GM13977 (cell line): ENCODE results near the gene NXF2B.

ENCODE experiments used
- DNase-seq: peaks from one replicate; pipeline ENCODE4 v3.0.0; 2012; ENCODE audit warnings: low spot score
- in situ Hi-C: fragments of 300-500 bp; cut with MboI; formaldehyde crosslinking; loops from one replicate; pipeline ENCODE4 v1.12.0; 2022; ENCODE audit warnings: low sequenced_read_pairs, low pct_unique_long_range_greater_than_20kb, mixed read lengths, inconsistent platforms; ENCODE audit not compliant: unreplicated experiment
- TF ChIP-seq, protein P1 (sequence below): IDR thresholded peaks from 2 replicates; pipeline ENCODE4 v1.5.1; 2012; ENCODE audit warnings: mild to moderate bottlenecking, control low read depth; ENCODE audit not compliant: insufficient read depth; ENCODE audit errors: extremely low read depth, missing control alignments

NXF2B gene

DNA sequence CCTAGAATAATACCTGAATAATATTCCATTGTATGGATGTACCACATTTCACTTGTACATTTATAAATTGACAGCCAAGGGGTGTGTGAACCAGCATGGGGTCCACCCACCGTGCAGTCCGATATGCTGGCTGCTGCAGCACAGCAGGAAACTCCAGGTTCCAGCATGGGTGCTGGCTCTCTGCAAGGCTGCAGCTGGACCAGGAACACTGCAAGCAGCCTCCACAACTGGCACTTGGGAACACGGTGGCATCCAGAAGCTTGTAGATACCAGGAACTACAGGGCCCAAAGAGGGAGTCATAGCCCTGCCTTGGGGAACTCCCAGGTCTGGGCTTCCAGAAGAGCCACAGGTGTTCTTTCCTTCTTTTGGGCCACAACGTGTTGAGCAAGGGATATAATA lies 101.6 kb downstream of the NXF2B start:
- TF ChIP-seq, protein P1, sequence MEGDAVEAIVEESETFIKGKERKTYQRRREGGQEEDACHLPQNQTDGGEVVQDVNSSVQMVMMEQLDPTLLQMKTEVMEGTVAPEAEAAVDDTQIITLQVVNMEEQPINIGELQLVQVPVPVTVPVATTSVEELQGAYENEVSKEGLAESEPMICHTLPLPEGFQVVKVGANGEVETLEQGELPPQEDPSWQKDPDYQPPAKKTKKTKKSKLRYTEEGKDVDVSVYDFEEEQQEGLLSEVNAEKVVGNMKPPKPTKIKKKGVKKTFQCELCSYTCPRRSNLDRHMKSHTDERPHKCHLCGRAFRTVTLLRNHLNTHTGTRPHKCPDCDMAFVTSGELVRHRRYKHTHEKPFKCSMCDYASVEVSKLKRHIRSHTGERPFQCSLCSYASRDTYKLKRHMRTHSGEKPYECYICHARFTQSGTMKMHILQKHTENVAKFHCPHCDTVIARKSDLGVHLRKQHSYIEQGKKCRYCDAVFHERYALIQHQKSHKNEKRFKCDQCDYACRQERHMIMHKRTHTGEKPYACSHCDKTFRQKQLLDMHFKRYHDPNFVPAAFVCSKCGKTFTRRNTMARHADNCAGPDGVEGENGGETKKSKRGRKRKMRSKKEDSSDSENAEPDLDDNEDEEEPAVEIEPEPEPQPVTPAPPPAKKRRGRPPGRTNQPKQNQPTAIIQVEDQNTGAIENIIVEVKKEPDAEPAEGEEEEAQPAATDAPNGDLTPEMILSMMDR = no peak
- in situ Hi-C loops = no loop called here
- DNase-seq = no peak
